H9 (cell line): ENCODE data around the gene SCN10A. TPM values are rescaled to one million over a fixed set of nuclear protein-coding genes. Genes with fewer than 3 reads are reported as not detected.

Source experiments
- DNase-seq: peaks from one replicate; pipeline ENCODE4 v3.0.0-alpha.2; 2017
- H2AFZ ChIP-seq: one replicate; pipeline ENCODE4 v1.6.1; 2013; ENCODE audit warnings: mild to moderate bottlenecking, low read length, control low read depth, moderate library complexity
- H2AK5ac ChIP-seq: 2 replicates; pipeline ENCODE4 v1.6.1; 2013; ENCODE audit warnings: low read length, control low read depth, mixed read lengths; ENCODE audit not compliant: insufficient read length
- H2BK120ac ChIP-seq: one replicate; pipeline ENCODE4 v1.6.1; 2013; ENCODE audit warnings: low read depth, mild to moderate bottlenecking, low read length, control low read depth, inconsistent platforms; ENCODE audit not compliant: poor library complexity, severe bottlenecking
- H2BK12ac ChIP-seq: 2 replicates; pipeline ENCODE4 v1.6.1; 2013; ENCODE audit warnings: low read length, control low read depth, mixed read lengths, low read depth; ENCODE audit not compliant: insufficient read length
- H2BK15ac ChIP-seq: 2 replicates; pipeline ENCODE4 v1.6.1; 2013; ENCODE audit warnings: low read depth, low read length, control low read depth
- H2BK20ac ChIP-seq: one replicate; pipeline ENCODE4 v1.6.1; 2013; ENCODE audit warnings: low read depth, mild to moderate bottlenecking, low read length, control low read depth, inconsistent platforms; ENCODE audit not compliant: poor library complexity, severe bottlenecking
- H2BK5ac ChIP-seq: 2 replicates; pipeline ENCODE4 v1.6.1; 2013; ENCODE audit warnings: low read length, control low read depth, mixed read lengths; ENCODE audit not compliant: insufficient read length
- H3K14ac ChIP-seq: 2 replicates; pipeline ENCODE4 v1.6.1; 2013; ENCODE audit warnings: low read length, control low read depth; ENCODE audit not compliant: insufficient read depth
- H3K18ac ChIP-seq: 2 replicates; pipeline ENCODE4 v1.6.1; 2013; ENCODE audit warnings: low read depth, mild to moderate bottlenecking, mixed read lengths, low read length, control low read depth; ENCODE audit not compliant: insufficient read length
- H3K23ac ChIP-seq: 2 replicates; pipeline ENCODE4 v1.6.1; 2013; ENCODE audit warnings: low read length, control low read depth, mixed read lengths, low read depth; ENCODE audit not compliant: insufficient read length
- H3K23me2 ChIP-seq: 2 replicates; pipeline ENCODE4 v1.6.1; 2013; ENCODE audit warnings: low read depth, mild to moderate bottlenecking, mixed read lengths, low read length, control low read depth; ENCODE audit not compliant: insufficient read length, poor library complexity, severe bottlenecking
- H3K27ac ChIP-seq: 2 replicates; pipeline ENCODE4 v1.5.1; 2013; ENCODE audit warnings: low read length, control low read depth, mixed read lengths, low read depth; ENCODE audit not compliant: insufficient read length
- H3K27me3 ChIP-seq: 2 replicates; pipeline ENCODE4 v1.6.1; 2013; ENCODE audit warnings: low read length, control low read depth, inconsistent platforms; ENCODE audit not compliant: insufficient read depth
- H3K4ac ChIP-seq: 2 replicates; pipeline ENCODE4 v1.6.1; 2013; ENCODE audit warnings: low read depth, mild to moderate bottlenecking, control low read depth, inconsistent platforms, low read length, moderate library complexity
- H3K4me1 ChIP-seq: 2 replicates; pipeline ENCODE4 v1.6.1; 2013; ENCODE audit warnings: low read length, control low read depth, inconsistent platforms; ENCODE audit not compliant: insufficient read depth
- H3K4me2 ChIP-seq: 2 replicates; pipeline ENCODE4 v1.6.1; 2013; ENCODE audit warnings: low read length, control low read depth, mixed read lengths; ENCODE audit not compliant: insufficient read length, insufficient read depth
- H3K56ac ChIP-seq: 2 replicates; pipeline ENCODE4 v1.6.1; 2013; ENCODE audit warnings: low read depth, mild to moderate bottlenecking, mixed read lengths, low read length, control low read depth; ENCODE audit not compliant: insufficient read length
- H3K79me1 ChIP-seq: 2 replicates; pipeline ENCODE4 v1.6.1; 2013; ENCODE audit warnings: low read depth, mild to moderate bottlenecking, moderate library complexity, low read length, control low read depth, inconsistent platforms; ENCODE audit not compliant: insufficient read depth, poor library complexity, severe bottlenecking
- H3K79me2 ChIP-seq: 2 replicates; pipeline ENCODE4 v1.6.1; 2013; ENCODE audit warnings: low read length, control low read depth, inconsistent platforms; ENCODE audit not compliant: insufficient read depth
- H3K9ac ChIP-seq: 2 replicates; pipeline ENCODE4 v1.6.1; 2013; ENCODE audit warnings: low read length, control low read depth, mixed read lengths; ENCODE audit not compliant: insufficient read length; ENCODE audit errors: extremely low read depth
- H3K9me3 ChIP-seq: one replicate; pipeline ENCODE4 v1.6.1; 2013; ENCODE audit warnings: low read depth, low read length, inconsistent platforms; ENCODE audit not compliant: control insufficient read depth
- H3T11ph ChIP-seq: one replicate; pipeline ENCODE4 v1.6.1; 2013; ENCODE audit warnings: mild to moderate bottlenecking, low read length, control low read depth, inconsistent platforms
- H4K20me1 ChIP-seq: one replicate; pipeline ENCODE4 v1.6.1; 2013; ENCODE audit not compliant: control insufficient read depth, insufficient read length, insufficient read depth
- H4K5ac ChIP-seq: 2 replicates; pipeline ENCODE4 v1.6.1; 2013; ENCODE audit warnings: low read depth, mild to moderate bottlenecking, mixed read lengths, low read length, control low read depth; ENCODE audit not compliant: insufficient read length
- H4K8ac ChIP-seq: replicated peaks from 2 replicates; pipeline ENCODE4 v1.6.1; 2013; ENCODE audit warnings: low read length, control low read depth, mixed read lengths, low read depth; ENCODE audit not compliant: insufficient read length
- H4K91ac ChIP-seq: 2 replicates; pipeline ENCODE4 v1.6.1; 2013; ENCODE audit warnings: low read depth, mild to moderate bottlenecking, moderate library complexity, mixed read lengths, low read length, control low read depth; ENCODE audit not compliant: insufficient read length
- H3K27ac Mint-ChIP-seq, 3 experiments: 2 replicates in 2 of 3; 3 replicates in 1 of 3; pipeline ENCODE4 v1.8.0; 2020 to 2021; ENCODE audit warnings: mixed read lengths in 3 of 3, mild to moderate bottlenecking in 1 of 3, moderate library complexity in 1 of 3
- H3K27me3 Mint-ChIP-seq: 2 replicates; pipeline ENCODE4 v1.8.0; 2021; ENCODE audit warnings: low read depth, mild to moderate bottlenecking, moderate library complexity, mixed read lengths
- H3K36me3 Mint-ChIP-seq, 3 experiments: 2 replicates in 2 of 3; 3 replicates in 1 of 3; pipeline ENCODE4 v1.8.0; 2020 to 2021; ENCODE audit warnings: low read depth in 3 of 3, mixed read lengths in 3 of 3; ENCODE audit not compliant: insufficient read depth in 1 of 3
- H3K4me1 Mint-ChIP-seq, 2 experiments: 2 replicates each; pipeline ENCODE4 v1.8.0; 2020; ENCODE audit warnings: mixed read lengths in 2 of 2
- H3K4me3 Mint-ChIP-seq, 2 experiments: 2 replicates in 1 of 2; 3 replicates in 1 of 2; pipeline ENCODE4 v1.8.0; 2020 to 2021; ENCODE audit warnings: mild to moderate bottlenecking in 2 of 2, mixed read lengths in 2 of 2, moderate library complexity in 1 of 2
- H3K9me3 Mint-ChIP-seq, 2 experiments: 2 replicates in 1 of 2; 3 replicates in 1 of 2; pipeline ENCODE4 v1.8.0; 2020; ENCODE audit warnings: mild to moderate bottlenecking in 2 of 2, mixed read lengths in 2 of 2, moderate library complexity in 1 of 2
- CTCF ChIP-seq: fragments of 200-600 bp; sonication (generic); conservative IDR thresholded peaks from 3 replicates; pipeline ENCODE4 v1.8.0; 2021; ENCODE audit warnings: antibody characterized with exemption, mild to moderate bottlenecking
- WGBS: extraction: QIAGEN DNeasy Blood & Tissue Kit; methylation state at CpG from one replicate; pipeline ENCODE4 v1.1.7; 2013; ENCODE audit warnings: missing lambda C conversion rate, low lambda C conversion rate, mixed read lengths; ENCODE audit not compliant: insufficient read length; ENCODE audit errors: extremely low coverage; 5-methylcytosine and 5-hydroxymethylcytosine counted together
- total RNA-seq: library from RNA; stranded (reverse); gene quantifications from 2 replicates; pipeline ENCODE4 v1.2.1, GENCODE V29; 2021

The SCN10A gene
- total RNA-seq, 1 experiment from 2014 or later: not detected

DNA sequence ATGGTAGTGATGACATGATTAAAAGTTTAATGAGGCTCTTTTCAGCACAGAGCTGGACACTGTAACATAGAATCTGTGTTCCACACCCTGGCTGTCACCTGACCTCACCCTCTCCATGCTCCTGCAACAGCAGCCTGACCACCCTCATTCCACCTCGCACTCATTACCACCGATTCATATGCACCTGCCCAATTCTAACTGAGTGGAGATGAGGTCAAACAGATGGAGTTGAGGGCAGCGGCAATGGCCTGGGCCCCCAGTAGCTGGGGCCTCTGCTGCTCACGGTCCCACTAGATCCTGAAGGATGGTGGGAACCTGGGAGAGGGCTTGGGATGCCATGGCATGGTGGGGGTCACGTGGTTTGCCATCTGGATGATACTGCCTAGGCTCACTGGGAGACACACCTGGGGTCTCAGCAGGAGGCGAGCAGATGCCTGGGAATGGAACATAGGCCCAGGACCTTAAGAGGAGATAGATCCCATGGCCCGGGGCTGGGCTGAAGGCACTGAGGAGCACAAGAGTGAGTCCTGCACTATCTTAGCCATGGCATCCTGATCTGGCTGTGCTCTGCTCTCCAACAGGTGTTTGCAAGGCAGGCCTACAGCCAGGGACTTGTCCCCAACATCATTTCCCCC lies 167.9 kb downstream of the SCN10A start:
- Mint-ChIP-seq H3K4me1 (peaks cover 10 to 11% of the 10 kb centered on the region in 2 experiments), H3K9me3 (no peaks in the 10 kb centered on the region), H3K4me3 (peak overlapping the region in 1 of 2 experiments; percentile 65; a peak in 3 of 5 replicates), H3K27ac (no peak overlapping the region), H3K27me3 (peaks cover 8% of the 10 kb centered on the region), H3K36me3 (no peaks in the 10 kb centered on the region; a peak in 1 of 7 replicates)
- H3K4ac ChIP-seq: no peak overlapping the region
- no peak overlapping the region for H3K14ac ChIP-seq
- no peak overlapping the region for H3K56ac ChIP-seq
- no peak overlapping the region for H3T11ph ChIP-seq
- no peak overlapping the region for H4K8ac ChIP-seq
- H2BK15ac ChIP-seq: no peak overlapping the region
- H4K91ac ChIP-seq: no peak overlapping the region
- H4K5ac ChIP-seq: no peak overlapping the region
- H3K4me2 ChIP-seq: peak overlapping the region; percentile 78
- H3K23me2 ChIP-seq: peaks cover 12% of the 10 kb centered on the region
- no CpG with 5 or more reads among the region's 7 CpGs for WGBS
- no peak overlapping the region for H2BK5ac ChIP-seq
- H3K4me1 ChIP-seq: no peaks in the 10 kb centered on the region
- no peaks in the 10 kb centered on the region for H4K20me1 ChIP-seq
- no peak overlapping the region for H2BK20ac ChIP-seq
- no peak overlapping the region for H2AFZ ChIP-seq
- no peak overlapping the region for H3K9ac ChIP-seq
- H3K18ac ChIP-seq: no peak overlapping the region
- H3K79me2 ChIP-seq: no peaks in the 10 kb centered on the region
- DNase-seq: peak; percentile 27
- H3K23ac ChIP-seq: no peak overlapping the region
- TF ChIP-seq CTCF: no peak
- H2BK12ac ChIP-seq: no peak overlapping the region
- no peaks in the 10 kb centered on the region for H3K9me3 ChIP-seq
- H3K27ac ChIP-seq: no peak overlapping the region
- peaks cover 21% of the 10 kb centered on the region; the same call in 1 of the 2 replicates for H3K27me3 ChIP-seq
- H3K79me1 ChIP-seq: no peaks in the 10 kb centered on the region
- no peak overlapping the region for H2BK120ac ChIP-seq
- H2AK5ac ChIP-seq: no peak overlapping the region
